GM18951 (cell line): Measurements from ENCODE around the gene QSOX1.

Experiments used
- POLR2A ChIP-seq: IDR thresholded peaks from 4 replicates; pipeline ENCODE4 v1.6.1; 2011; ENCODE audit warnings: mild to moderate bottlenecking; ENCODE audit not compliant: insufficient read length, insufficient read depth; ENCODE audit errors: extremely low read depth
- in situ Hi-C: fragments of 300-500 bp; cut with MboI; formaldehyde crosslinking; loops from one replicate; pipeline ENCODE4 v1.12.0; 2022; ENCODE audit warnings: low sequenced_read_pairs, mixed read lengths, inconsistent platforms; ENCODE audit not compliant: unreplicated experiment

QSOX1 gene

DNA sequence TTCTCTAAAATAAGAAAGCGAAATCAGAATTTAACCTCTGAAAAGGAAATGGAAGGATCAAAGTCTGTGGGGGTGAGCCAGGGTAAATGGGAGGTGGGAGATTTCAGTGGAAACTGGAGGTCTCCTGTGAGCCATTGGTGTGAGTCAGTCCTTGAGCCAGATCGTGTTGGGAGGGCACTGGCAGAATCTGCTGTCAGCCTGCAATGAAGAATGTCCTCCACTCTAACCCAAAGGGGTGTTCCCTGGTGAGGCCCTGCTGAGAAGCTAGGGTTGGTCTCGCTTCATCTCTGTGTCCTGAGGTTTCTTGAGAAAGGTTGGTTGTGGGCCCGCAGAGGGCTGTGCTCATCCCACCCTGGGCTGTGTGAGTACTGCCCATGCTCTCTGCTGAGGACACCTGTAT lies 2.4 kb downstream of the QSOX1 start:
- no peak for TF ChIP-seq POLR2A
- in situ Hi-C loops = no loop called here

GRCh38 chr1:180157576-180158057 lies 2.9 kb downstream of the QSOX1 start:
- no peak for TF ChIP-seq POLR2A
- in situ Hi-C loops = no loop called here

DNA sequence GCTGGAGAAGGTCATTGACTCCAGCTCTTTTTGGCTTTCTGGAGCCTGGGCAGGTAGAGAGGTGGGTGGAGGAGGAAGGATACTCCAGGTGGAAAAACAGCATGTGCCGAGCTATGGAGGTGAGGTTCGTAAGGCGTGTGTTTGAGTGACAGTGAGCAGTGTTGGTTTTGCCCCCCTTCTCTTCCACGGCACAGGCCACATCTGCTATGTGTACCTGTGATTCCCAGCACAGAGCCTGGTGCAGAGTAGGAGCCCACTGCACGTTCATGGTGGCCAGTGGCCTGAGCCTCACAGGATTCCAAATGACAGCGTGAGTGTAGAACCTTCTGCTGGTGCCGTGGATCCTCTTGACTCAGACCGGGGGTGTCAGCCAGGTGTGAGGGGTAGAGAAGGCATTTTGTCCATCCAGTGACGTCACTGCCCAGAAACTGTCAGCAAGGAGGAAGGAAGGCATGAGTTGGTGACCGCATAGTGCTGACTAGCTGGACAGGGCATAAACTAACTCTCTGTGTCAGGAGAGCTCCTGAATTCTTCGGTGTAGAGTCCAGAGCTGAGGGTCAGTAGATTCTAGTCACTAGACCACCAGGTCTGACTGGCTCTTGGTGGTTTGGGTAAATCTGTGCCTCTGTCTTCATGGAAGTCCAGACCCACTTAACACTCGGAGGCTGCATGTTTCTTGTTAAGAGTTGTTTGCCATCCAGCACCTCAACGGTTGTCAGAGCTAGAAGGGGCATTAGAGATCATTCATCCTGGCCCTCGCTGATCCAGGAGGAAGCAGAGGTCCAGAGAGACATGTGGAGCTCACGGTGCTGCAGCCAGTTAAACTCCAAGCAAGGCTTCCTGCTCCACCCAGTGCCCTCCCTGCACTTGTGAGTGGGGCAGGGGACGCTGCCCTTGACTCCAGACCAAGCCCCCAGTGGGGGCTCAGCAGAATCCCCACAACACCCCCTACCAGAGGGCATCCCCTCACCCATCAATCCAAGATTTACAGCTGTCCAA lies 3.8 kb downstream of the QSOX1 start:
- no peak for TF ChIP-seq POLR2A
- in situ Hi-C loops = no loop called here

DNA sequence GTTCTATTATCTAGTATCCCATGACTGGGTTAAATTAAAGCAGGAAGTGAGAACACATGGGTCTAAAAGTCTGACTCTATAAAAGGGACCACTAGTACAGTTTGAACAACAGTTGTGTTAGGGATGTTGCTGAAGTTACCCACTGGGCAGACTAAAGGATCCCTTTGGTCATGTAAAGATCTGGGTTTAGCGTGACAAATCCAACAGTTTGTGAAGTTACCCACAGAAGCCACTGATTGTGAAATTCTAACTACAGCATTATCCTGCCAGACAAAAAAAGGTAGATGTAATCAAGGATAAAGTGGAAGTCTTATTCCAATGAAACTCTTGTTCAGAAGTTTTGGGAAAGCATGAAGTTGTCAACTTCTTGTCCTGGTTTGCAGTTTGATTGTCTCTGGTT lies 5.7 kb downstream of the QSOX1 start:
- no peak for TF ChIP-seq POLR2A
- in situ Hi-C loops = no loop called here

DNA sequence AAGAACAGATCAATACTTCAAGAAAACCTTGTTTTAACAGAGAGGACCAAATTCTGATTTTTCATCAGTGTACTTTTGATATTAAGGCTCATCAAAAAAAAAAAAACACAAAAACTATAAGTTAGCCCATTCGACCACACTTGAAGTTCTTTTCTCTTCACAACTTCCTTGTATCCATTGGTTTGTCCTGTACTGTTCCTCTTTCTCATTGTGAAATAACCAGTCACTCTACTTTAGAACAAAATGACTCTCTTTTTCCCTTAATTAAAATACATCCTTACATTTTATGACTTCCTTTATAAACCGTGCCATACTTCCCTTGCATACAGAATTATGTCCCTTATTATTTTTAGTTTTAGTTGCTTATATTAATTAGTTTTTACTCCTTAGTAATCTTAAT lies 8.4 kb downstream of the QSOX1 start:
- in situ Hi-C loops = no loop called here
- TF ChIP-seq POLR2A = no peak

DNA sequence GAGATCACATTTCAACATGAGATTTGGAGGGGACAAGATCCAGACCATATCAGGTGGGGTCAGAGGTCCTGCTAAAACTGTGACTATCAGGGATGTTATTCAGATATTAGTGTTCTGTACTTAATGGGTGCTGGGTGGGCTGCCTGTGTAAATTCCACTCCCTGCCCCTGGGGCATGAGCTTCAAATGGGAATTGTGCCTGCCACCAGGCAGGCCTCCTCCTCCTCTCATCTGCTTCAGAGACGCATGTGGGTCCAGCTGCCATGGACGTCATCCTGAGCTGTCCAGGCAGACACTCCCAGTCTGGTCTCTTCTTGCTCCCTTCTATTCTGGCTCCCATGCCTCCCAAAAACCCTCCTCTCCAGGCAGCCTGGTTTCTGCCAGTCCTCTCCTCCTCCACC lies 10.4 kb downstream of the QSOX1 start:
- no peak for TF ChIP-seq POLR2A
- in situ Hi-C loops = no loop called here

GRCh38 chr1:180165509-180166435 lies 11.1 kb downstream of the QSOX1 start:
- TF ChIP-seq POLR2A = no peak
- in situ Hi-C loops = no loop called here

- no peak for TF ChIP-seq POLR2A
- in situ Hi-C loops = no loop called here
Observed at GRCh38 chr1:180166436-180166800, 11.7 kb downstream of the QSOX1 start.

DNA sequence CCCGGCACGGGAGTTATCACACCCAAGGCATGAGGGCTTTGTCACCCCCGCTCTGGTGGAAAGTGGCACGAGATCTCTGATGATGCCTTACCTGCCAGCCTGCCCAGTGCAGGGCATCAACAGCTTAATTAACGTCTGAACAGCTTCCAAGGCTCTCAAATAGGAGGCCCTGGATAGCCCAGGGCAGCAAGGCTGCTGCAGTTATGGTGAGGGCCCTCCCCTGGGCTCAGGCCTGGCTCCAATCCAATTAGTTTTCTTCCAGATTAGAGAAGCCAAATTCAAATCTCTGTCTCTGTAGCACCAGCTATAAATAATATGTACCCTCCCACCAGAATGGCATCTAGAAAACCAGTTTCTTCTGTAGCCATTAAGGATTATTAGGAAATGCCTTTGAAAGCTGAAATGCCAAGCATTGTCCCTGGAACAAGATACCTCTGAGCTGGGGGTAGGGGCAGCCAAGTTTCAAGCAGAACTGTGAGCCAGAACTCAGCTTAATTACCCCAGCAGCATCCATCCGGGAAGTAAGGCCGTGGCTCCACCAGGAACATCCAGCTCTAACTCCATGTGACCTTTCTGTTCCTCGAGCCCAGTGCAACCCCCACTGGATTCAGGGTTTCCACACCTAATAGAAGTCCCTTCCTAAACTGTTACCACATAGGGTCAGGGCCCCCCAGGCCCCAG lies 12.5 kb downstream of the QSOX1 start:
- in situ Hi-C loops = no loop called here

DNA sequence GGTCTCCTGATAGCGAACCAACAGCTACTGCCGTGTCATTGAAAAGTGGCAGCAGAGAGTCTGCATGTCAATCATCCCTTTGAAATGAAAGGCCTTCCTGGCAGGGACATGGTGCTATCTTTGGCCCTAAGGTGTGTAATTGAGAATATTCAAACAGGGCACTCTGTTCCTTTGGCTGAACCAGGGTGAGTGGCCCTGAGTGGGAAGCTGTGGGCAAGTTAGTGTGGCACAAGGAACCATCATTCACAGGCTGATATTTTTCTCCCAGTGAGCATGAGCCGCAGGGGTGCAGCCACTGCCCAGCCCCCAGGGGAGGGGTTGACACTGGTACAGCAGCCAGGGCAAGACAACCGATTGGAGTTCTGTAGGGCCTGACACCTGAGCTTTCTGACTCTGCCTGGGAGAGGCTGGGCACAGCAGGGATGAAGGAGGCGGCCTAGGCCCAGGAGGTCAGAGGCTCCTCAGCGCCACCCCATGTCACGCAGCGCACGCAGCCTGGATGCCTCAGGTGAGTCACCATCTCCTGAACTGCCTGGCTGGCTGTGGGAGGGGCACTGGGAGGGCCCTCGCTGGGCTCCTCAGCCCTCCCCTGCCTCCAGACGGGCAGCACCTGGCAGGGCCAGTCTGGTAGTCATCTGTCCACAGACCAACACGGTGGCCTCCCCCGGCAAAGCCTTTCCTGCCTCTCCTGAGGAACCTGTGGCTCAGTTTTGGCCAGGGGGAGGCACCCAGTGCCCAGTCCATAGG lies 13.2 kb downstream of the QSOX1 start:
- no peak for TF ChIP-seq POLR2A
- in situ Hi-C loops = no loop called here

More for the DNA sequence above, 12.5 kb downstream of the QSOX1 start:
- no peak for TF ChIP-seq POLR2A

GRCh38 chr1:180168786-180169639 lies 14.3 kb downstream of the QSOX1 start:
- TF ChIP-seq POLR2A = no peak
- in situ Hi-C loops = no loop called here
